Measurements from ENCODE around the gene RPS2.

GRCh38 chr16:1982991-1983543 lies 18.4 kb upstream of the RPS2 start:
- TF ChIP-seq CTCF (conservative IDR thresholded peaks at IDR 0.05; ENCODE audit: low read length) (no peak), EZH2phosphoT487 (IDR thresholded peaks at IDR 0.05; ENCODE audit: borderline replicate concordance, low read depth, low read length) (no peak)

Data from OCI-LY7 (cell line).